ENCODE results near the gene LMLN.

- no peak for TF ChIP-seq EZH2 (IDR thresholded peaks at IDR 0.05; ENCODE audit: insufficient read depth, poor library complexity, severe bottlenecking)
- no peak for TF ChIP-seq EZH2phosphoT487 (IDR thresholded peaks at IDR 0.05; ENCODE audit: insufficient read depth, low read depth)
Observed at GRCh38 chr3:197951392-197951990, 8.5 kb upstream of the LMLN start.
